ENCODE results near the gene DCLRE1B. TPM values are rescaled to one million over a fixed set of nuclear protein-coding genes. Genes with fewer than 3 reads are reported as not detected.

Gene DCLRE1B
- total RNA-seq, 4 donors from 2014 or later, result 0.53 to 5.8 (median 3.2) TPM

GRCh38 chr1:113898241-113898814 is 6.8 kb upstream of the DCLRE1B start:
- no peak for DNase-seq
- Histone ChIP-seq H3K27me3 (no peaks in the 10 kb centered on the region), H3K4me3 (no peak overlapping the region), H3K36me3 (peaks cover 0 to 52% (median 0%) of the 10 kb centered on the region in 3 donors), H3K9me3 (no peaks in the 10 kb centered on the region), H3K4me1 (peaks cover 2 to 52% (median 6%) of the 10 kb centered on the region in 4 donors), H3K27ac (no peak overlapping the region)
- TF ChIP-seq POLR2A (IDR thresholded peaks at IDR 0.05) (no peak), CTCF (IDR thresholded peaks at IDR 0.05) (no peak)

- no peak for DNase-seq
- no peaks in the 10 kb centered on the region for H3K27me3 ChIP-seq
- H3K36me3 ChIP-seq, result peaks cover 0 to 52% (median 0%) of the 10 kb centered on the region in 3 donors
- no peak overlapping the region for H3K4me3 ChIP-seq
- H3K27ac ChIP-seq, result no peak overlapping the region
- TF ChIP-seq CTCF (IDR thresholded peaks at IDR 0.05) (no peak), POLR2A (IDR thresholded peaks at IDR 0.05) (no peak)
- H3K9me3 ChIP-seq, result no peaks in the 10 kb centered on the region
- H3K4me1 ChIP-seq, result peaks cover 4 to 52% (median 10%) of the 10 kb centered on the region in 4 donors
Observed at GRCh38 chr1:113899111-113899510, 6.0 kb upstream of the DCLRE1B start.

- Histone ChIP-seq H3K27ac (peak overlapping the region in 2 of 4 donors; percentile 47 to 71), H3K4me3 (no peak overlapping the region), H3K27me3 (no peaks in the 10 kb centered on the region), H3K36me3 (peaks cover 0 to 38% (median 0%) of the 10 kb centered on the region in 3 donors), H3K9me3 (no peaks in the 10 kb centered on the region), H3K4me1 (peaks cover 4 to 53% (median 12%) of the 10 kb centered on the region in 4 donors)
- TF ChIP-seq POLR2A (IDR thresholded peaks at IDR 0.05) (peak in 1 of 2 donors; percentile 46), CTCF (IDR thresholded peaks at IDR 0.05) (no peak)
- no peak for DNase-seq
Observed at GRCh38 chr1:113901191-113901590, 3.9 kb upstream of the DCLRE1B start.

- peak overlapping the region; percentile 85 to 99 (median 90) for H3K27ac ChIP-seq
- no peaks in the 10 kb centered on the region for H3K9me3 ChIP-seq
- peaks cover 0 to 13% (median 0%) of the 10 kb centered on the region in 3 donors for H3K36me3 ChIP-seq
- peak in 1 of 3 donors; percentile 53 for DNase-seq
- H3K4me1 ChIP-seq, result peaks cover 4 to 47% (median 12%) of the 10 kb centered on the region in 4 donors
- H3K27me3 ChIP-seq, result no peaks in the 10 kb centered on the region
- peak overlapping the region; percentile 70 to 85 (median 76) for H3K4me3 ChIP-seq
- TF ChIP-seq CTCF (IDR thresholded peaks at IDR 0.05) (no peak), POLR2A (IDR thresholded peaks at IDR 0.05) (no peak)
Observed at GRCh38 chr1:113903501-113904292, 1.4 kb upstream of the DCLRE1B start.

- Histone ChIP-seq H3K4me1 (peaks cover 4 to 41% (median 12%) of the 10 kb centered on the region in 4 donors), H3K4me3 (peak overlapping the region; percentile 70 to 85 (median 76)), H3K36me3 (peaks cover 0 to 11% (median 0%) of the 10 kb centered on the region in 3 donors), H3K9me3 (no peaks in the 10 kb centered on the region), H3K27ac (peak overlapping the region; percentile 85 to 99 (median 90)), H3K27me3 (no peaks in the 10 kb centered on the region)
- TF ChIP-seq POLR2A (IDR thresholded peaks at IDR 0.05) (no peak), CTCF (IDR thresholded peaks at IDR 0.05) (no peak)
- DNase-seq, result no peak
Observed at GRCh38 chr1:113904293-113904673, 843 bp upstream of the DCLRE1B start.

Measured in Peyer's patch (tissue), 4 donors.